Endometrium (tissue), 2 donors: ENCODE measurements around the gene INSIG1.

Experiments
- FAIRE-seq: peaks from 2 replicates; lab custom pipeline; 2012; peaks lifted over from hg19 to GRCh38; lab: Jason Lieb, UNC
- donor health status: control.
- donor health status: control.

Gene INSIG1

DNA sequence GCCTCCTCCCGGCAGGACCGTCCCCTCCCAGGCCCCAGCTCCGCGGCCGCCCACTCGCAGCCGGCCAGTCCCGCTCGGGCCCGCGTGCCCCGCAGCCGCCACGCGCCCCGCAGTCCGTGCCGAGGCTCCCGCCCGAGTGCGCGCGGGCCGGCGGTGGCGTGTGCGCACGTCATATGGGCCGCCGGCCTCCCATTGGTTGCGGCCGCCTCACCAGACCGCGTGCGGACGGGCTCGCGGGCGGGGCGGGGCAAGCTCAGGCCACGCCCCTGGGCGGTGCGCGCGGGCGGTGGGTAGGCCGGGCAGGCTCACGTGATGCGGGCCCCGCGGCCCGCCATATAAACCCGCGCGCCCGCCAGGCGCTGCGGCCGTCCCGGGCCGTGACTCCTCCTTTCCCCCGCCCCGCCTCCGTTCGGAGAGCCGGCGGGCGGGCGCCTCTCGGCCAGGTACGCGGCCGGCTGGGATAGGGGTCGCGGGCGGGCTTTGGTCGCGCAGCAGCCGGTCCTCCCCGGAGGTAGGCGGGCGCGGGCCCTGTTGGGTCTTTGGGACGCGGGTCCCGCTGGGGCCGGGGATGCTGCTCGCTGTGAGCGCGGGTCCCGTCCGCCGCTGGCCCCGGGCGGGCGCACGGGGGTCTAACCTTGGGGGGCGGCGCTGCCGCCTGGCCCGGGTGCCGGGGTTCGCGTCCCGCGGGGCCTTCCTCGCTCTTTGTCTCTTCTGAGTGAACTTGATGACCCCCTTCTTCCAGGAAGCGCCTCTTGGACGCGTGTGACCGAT is at the start of gene INSIG1:
Gene INSIG1, plus strand, starts transcription at position 362 of the 771 bp plus-strand sequence. Its CDS starts 408 bp downstream, at position 770.
- FAIRE-seq: no peak

GRCh38 chr7:155248366-155248756 is 49.3 kb upstream of the INSIG1 start:
- FAIRE-seq: no peak

GRCh38 chr7:155251831-155252230 is 45.8 kb upstream of the INSIG1 start:
- no peak for FAIRE-seq

- FAIRE-seq: no peak
These were observed 45.2 kb upstream of the INSIG1 start for GRCh38 chr7:155252444-155252887.

DNA sequence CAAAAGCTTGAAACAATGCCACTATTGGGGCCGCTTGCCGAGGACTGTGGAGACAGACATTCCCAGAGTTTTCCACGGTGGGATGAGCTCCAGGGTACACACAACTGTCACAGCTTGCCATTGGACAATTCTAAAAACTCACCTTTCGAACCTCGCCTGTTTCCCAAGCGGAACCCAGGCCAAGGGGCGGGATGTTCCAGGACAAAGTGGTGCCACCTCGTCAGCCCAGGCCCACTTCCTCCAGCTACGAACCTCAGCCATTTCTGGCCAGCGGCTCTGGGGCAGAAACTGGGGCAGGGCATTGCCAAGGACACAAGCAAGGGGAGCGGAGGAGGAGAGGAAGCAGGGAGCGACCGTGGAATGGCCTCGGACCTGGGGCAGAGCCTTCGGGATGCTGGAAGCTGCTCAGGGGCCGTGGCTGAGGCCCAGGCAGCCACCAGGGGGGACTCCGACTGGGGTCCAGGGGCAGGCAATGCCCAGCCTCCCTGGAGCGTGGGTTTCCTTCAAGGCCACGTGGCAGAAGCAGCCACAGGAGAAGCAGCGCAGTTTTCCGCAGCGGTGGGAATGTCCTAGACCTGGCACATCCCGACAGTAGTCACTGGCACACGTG is 44.7 kb upstream of the INSIG1 start:
- FAIRE-seq: no peak

- FAIRE-seq: no peak
These were observed 43.7 kb upstream of the INSIG1 start for GRCh38 chr7:155254018-155254417.

- no peak for FAIRE-seq
These were observed 42.6 kb upstream of the INSIG1 start for GRCh38 chr7:155255071-155255470.

GRCh38 chr7:155255621-155256020 is 42.1 kb upstream of the INSIG1 start:
- no peak for FAIRE-seq

DNA sequence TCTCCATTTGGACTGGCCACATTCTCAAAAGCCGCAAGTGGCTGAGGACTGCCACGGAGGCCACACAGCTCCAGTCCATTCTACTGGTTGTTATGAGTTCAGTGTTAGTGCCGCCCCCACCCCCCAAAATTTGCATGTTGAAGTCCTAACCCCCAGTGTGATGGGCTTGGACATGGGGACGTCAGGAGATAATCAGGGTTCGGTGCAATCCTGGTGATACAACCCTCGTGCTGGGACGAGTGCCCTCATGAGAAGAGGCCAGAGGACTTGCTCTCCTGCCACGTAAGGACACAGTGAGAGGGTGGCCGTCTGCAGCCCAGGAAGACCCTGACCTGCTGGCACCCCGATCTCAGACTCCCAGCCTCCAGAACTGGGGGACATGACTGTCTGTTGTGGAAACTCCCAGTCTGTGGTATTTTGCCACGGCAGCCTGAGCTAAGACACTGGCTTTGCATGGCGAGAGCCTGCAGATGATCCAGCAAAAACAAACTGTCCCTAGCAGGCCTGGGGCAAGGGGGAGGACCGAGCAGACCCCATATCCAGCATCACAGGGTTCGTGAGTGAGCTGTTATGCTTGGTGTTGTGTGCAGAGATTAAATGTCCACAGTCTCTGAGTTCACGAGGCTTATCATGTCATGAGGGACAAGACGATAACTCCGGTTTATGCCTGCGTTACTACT is 41.5 kb upstream of the INSIG1 start:
- FAIRE-seq: no peak

DNA sequence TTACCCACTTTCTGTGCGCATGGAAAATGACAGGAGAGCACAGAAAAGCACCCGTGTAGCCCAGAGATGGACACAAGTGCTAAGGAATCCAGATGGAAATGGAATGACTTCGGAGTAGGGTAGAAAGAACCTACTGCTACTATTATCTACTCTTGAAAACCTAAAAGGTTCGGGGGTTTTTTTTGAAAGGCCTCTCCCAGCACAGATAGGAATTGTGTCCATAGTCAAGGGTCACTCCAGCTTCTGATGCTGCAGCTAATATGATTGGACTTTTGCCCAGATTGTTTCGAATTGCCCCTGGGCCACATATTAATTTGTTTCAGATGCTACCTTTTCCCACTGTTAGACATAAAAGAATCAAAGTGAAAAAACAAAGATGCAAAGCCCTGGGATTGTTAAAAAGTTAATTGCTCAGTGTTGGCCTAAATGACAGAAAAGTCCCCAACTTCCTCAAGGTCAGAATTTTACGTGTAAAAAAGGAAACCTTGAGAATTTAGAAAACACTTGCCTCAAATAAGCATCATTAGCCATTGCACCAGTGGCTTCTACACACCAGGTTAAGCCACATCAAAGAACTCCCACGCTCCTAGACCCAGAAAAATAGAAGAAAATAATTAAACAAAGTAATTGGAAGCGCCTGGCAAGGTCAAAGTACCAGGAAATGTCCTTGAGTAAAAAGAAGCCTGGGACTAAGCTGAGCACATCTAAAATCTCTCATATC is 40.8 kb upstream of the INSIG1 start:
- no peak for FAIRE-seq

DNA sequence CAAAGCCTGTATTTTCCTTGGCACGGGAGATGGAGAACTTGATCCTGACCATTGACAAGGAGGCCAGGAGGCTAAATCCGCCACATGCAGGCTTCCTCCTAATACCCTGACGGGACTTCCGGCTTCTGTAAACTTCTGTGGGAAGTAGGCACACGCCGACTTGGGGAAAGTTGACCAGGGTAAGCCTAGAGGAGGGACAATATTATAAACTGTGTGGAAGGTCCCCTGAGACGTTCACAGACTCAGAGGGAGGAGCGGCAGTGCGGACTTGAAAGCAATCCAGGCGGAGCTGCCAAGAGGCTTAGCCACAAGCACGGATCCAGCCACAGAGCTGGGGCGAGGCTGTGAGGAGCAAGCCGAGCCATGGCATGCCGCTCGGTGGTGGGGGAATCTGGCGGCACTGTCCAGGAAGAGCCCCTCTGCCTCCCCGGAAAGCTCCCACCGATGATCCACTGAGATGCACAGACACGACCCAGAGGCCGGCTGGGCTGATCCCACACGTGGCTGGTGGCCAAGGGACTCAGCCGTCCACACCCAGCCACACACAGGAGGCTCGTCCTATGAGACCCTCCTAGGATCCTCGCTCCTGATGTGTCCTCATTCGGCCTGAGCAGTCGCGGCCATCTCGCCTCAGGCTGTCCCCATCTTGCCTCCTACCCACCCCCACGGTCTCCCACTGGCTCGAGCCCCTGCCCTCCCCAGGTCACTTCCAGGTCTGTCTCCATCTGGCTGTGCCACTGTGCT is 40.0 kb upstream of the INSIG1 start:
- FAIRE-seq: no peak

- FAIRE-seq: no peak
These were observed 39.5 kb upstream of the INSIG1 start for GRCh38 chr7:155258226-155258560.

DNA sequence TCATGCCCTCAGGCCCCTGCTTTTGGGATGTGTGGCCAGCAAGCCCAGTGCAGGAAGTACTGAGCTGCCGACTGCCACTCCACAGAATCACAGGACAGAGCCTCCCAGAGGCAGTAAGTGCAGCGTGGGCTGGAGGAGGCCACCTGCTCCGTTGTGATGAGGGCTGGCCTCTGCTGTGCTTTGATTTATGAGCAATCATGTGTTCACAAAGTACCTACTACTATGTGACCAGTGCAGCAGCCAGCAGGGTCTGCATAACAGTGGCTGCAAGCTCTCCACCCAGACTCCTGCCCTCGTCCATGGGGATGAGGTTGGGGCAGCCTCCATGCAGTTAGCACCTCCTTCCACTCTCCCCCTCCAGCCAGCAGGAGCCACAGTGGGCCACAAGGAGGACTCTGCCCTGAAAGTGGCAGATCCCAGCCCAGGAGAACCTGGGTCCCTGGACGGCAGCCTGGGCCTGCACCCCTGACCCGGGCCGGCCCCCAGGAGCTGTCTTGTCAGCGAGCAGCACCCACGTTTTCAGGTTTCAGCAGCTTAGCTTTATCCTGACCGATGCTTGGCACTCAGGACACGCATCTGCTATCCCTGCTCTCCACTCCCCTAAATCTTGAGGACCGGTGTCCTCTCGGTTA is 37.7 kb upstream of the INSIG1 start:
- no peak for FAIRE-seq

DNA sequence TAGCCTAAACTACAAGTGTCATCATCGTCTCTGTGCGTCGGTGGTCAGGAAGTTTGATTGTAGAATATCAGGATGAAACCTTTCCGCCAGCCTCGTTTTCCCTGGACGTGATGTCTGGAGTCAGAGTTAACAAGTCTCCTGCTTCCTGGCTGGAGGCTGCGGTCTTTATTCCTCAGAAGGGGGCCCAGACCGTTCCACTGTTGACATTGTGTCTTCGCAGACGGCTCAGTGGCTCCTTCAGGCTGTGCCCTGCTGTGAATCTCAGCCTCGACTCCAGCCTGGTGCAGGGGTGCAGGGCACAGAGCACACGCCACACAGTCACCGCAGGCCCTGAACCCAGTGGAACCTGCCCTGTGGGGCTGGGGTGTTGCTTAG is 37.2 kb upstream of the INSIG1 start:
- FAIRE-seq: no peak

DNA sequence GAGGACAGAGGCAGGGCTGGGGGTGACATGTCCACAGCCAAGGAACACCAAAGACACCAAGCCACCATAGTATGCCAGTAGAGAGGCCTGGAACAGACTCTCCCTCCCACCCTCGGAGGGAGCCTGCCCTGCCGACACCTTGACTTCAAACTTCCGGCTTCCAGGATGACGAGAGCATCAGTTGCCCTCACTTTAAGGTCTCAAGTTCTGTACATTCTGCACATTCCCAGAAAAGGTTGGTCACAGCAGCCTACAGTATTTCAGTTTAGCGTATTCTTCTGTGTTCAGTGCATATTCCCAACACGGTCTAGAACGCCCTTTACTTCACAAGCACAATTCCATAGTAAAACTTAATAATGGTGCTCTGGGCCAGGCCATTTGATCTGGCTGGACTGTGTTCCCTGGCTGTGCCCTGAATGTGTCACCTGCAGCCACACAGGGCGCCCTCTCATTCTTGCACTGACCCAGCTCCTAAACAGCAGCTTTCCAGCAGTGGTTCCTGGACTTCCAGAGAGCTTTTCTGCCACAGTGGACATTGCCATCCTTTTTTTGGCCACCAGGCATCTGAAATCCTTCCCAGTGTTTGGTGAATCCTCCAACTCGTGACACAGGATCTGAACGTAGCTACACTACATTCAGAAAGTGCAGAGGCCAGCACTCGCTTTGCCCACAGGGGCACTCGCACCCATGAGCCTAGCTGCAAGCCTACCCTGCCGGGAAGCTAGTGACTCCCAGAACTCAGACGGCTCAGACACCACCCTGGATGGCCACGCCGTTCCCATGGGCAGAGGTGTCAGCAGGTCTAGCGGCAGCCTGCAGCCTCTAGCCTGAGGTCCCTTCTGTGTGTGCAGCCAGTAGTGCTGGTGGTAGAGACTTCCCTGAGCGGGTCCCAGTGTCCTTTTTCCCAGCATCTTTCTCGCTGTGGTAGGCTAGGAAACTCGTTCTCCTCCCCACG is 36.4 kb upstream of the INSIG1 start:
- FAIRE-seq: no peak

GRCh38 chr7:155262031-155262430 is 35.6 kb upstream of the INSIG1 start:
- no peak for FAIRE-seq

DNA sequence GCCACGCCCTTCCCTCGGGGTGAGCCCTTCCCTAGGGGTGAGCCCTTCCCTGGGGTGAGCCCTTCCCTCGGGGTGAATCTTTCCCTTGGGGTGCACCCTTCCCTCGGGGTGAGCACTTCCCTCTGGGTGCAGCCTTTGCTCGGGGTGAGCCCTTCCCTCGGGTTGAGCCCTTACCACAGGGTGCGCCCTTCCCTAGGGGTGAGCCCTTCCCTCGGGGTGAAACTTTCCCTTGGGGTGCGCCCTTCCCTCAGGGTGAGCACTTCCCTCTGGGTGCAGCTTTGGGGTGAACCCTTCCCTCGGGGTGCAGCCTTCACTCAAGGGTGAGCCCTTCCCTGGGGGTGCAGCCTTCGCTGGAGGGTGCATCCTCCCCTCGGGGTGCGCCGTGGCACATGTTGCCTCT is 34.6 kb upstream of the INSIG1 start:
- FAIRE-seq: no peak

GRCh38 chr7:155263581-155264143 is 34.0 kb upstream of the INSIG1 start:
- FAIRE-seq: no peak

GRCh38 chr7:155265144-155265543 is 32.5 kb upstream of the INSIG1 start:
- FAIRE-seq: no peak

DNA sequence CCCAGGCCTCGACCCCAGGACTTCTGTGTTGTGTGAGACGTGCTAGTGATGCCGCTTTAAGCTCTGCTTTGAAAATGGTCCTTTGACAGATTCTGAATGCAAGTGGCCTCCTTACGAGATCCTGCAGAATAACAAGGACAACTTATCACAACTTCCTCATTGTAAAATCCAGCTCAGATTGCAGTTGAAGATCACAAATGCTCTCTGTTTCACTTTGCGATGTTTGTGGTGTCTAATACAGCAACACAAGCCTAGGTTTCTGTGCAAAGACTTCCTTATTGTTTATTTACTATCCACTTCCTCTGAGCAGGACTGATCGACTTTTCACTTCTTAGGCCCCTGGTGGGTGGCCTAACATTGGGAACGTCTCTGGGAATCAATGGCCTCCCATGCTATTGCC is 31.7 kb upstream of the INSIG1 start:
- FAIRE-seq: no peak
